ENCODE measurements around the gene DIABLO.

DNA sequence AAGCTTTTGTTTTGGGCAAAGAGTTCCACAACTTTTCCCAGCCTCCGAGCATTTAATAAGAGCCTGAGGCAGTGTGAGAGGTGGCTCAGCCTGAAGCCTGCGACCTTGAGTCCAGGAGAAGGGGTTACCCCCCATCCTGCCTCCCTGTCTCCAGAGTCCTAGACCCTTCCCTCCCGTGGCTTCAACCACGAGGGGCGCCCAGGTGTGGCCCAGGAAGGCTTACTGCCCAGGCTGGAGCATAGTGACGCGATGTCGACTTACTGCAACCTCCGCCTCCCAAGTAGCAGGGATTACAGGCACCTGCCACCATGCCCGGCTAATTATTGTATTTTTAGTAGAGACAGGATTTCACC, 42.3 kb downstream of the DIABLO start:
- TF ChIP-seq, protein P1, sequence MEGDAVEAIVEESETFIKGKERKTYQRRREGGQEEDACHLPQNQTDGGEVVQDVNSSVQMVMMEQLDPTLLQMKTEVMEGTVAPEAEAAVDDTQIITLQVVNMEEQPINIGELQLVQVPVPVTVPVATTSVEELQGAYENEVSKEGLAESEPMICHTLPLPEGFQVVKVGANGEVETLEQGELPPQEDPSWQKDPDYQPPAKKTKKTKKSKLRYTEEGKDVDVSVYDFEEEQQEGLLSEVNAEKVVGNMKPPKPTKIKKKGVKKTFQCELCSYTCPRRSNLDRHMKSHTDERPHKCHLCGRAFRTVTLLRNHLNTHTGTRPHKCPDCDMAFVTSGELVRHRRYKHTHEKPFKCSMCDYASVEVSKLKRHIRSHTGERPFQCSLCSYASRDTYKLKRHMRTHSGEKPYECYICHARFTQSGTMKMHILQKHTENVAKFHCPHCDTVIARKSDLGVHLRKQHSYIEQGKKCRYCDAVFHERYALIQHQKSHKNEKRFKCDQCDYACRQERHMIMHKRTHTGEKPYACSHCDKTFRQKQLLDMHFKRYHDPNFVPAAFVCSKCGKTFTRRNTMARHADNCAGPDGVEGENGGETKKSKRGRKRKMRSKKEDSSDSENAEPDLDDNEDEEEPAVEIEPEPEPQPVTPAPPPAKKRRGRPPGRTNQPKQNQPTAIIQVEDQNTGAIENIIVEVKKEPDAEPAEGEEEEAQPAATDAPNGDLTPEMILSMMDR (IDR thresholded peaks at IDR 0.05; ENCODE audit: insufficient read depth, low read length, poor library complexity, severe bottlenecking), result no peak
- no peak for TF ChIP-seq EZH2phosphoT487 (conservative IDR thresholded peaks at IDR 0.05; ENCODE audit: low read length)
